Measurements from ENCODE around the gene SETDB2.

SETDB2 gene

GRCh38 chr13:49538404-49538803, 94.3 kb downstream of the SETDB2 start:
- DNase-seq, result no peak

DNA sequence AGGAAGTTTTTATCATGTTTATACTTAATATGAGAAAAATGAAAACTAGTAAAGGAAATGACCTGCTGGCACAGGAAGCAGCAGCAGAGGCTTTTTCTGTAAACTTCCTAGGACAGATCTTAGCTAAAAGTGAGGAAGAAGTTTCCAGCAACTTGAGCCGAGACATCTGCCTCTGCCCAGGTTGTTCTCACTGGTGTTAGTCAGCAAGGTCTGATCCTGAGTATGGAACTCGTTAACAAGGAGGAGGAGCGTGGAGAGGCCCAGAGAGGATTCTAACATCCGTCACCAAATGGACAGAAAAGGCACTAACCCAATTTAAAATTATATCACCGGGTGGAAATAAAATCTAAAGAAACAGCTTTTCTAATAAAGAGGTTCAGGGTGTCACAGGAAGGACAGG, 95.2 kb downstream of the SETDB2 start:
- no peak for DNase-seq

DNA sequence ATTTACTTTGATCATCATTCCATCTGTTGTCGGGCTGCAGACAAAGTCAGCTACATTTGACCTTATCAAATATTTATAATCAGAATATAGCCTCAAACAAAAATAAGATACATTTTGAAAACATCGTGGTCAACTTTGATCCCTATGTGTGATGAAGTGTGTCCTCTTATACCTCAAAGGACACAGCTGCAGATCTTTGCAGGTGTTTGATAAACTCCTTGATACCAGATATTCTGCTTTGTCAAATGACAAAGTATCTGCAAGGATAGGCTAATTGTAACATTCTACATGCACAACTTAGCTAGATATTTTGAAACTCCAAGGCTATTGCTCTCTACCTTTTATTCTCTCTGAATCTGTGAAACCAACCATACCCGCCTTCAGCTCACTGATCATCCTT, 95.7 kb downstream of the SETDB2 start:
- DNase-seq, result no peak

- no peak for DNase-seq
Measured at GRCh38 chr13:49540552-49540951, 96.5 kb downstream of the SETDB2 start.

GRCh38 chr13:49543656-49544055, 99.6 kb downstream of the SETDB2 start:
- DNase-seq, result no peak

All from retina (tissue), 1 donor.